Retinal pigment epithelial cell (primary cell): ENCODE data around the gene STARD10.
A peak's percentile ranks its signal among the peaks of the same experiment; 100 is the strongest.

Experiments
- DNase-seq: peaks from one replicate; pipeline ENCODE4 v3.0.0-alpha.2; 2010; ENCODE audit warnings: low read depth
- H3K4me3 ChIP-seq: 2 replicates; pipeline ENCODE4 v1.5.1; 2011; ENCODE audit warnings: mild to moderate bottlenecking, low read length, control low read depth, moderate library complexity
- TF ChIP-seq, protein P1 (sequence below): conservative IDR thresholded peaks from 2 replicates; pipeline ENCODE4 v1.5.1; 2011; ENCODE audit warnings: low read depth, low read length, control low read depth, inconsistent platforms

STARD10 gene

DNA sequence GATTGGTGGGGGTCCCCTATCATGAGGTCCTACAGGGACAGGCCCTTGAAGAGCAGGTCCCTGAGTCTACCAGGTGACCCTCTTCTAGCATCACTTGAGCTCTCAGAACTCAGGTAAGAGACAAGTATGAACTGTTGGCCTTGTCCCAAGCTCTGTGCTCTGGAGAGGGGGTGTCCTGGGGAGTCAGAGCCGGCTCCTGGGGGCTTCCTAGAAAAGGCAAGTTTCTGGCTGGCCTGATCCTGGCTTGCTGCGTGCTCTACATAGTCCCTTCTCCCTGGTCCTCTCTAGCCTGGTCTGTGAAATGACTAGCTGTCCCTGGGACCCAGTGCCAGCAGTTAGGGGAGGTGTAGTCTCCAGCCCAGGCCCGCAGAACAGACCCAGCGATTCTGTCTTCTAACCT, 31.8 kb upstream of the STARD10 start:
- TF ChIP-seq, protein P1, sequence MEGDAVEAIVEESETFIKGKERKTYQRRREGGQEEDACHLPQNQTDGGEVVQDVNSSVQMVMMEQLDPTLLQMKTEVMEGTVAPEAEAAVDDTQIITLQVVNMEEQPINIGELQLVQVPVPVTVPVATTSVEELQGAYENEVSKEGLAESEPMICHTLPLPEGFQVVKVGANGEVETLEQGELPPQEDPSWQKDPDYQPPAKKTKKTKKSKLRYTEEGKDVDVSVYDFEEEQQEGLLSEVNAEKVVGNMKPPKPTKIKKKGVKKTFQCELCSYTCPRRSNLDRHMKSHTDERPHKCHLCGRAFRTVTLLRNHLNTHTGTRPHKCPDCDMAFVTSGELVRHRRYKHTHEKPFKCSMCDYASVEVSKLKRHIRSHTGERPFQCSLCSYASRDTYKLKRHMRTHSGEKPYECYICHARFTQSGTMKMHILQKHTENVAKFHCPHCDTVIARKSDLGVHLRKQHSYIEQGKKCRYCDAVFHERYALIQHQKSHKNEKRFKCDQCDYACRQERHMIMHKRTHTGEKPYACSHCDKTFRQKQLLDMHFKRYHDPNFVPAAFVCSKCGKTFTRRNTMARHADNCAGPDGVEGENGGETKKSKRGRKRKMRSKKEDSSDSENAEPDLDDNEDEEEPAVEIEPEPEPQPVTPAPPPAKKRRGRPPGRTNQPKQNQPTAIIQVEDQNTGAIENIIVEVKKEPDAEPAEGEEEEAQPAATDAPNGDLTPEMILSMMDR, result no peak
- H3K4me3 ChIP-seq, result no peak overlapping the region
- DNase-seq, result no peak

DNA sequence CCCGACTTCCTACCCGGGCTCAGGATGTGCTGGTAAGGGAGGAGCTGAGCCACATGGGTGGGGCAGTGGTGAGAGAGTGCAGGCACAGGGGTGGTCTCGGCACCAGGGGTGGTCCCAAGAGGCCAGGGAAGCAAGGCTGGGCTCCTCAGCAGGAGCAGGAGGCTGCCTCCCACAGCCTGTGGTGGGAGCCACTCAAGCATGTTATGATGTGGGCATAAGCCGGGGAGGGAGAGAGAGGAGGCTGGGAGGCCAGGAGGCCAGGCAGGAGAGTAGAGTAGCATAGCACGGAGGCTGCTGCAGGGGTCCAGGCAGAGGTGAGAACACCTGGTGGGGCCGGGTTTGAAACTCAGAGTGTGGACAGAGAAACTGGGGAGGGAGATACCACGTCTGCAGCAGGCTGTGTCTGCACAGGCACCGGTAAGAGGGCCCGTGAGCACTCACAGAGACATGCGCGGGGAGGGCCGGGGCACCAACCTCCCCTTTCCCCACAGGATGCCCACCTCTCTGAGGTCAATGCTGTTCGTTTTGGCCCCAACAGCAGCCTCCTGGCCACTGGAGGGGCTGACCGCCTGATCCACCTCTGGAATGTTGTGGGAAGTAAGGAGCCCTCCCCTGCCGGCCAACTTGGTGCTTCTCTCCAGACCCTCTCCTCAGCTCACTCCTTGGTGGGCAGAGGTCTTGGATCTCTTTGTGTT, 31.1 kb upstream of the STARD10 start:
- TF ChIP-seq, protein P1, result no peak
- H3K4me3 ChIP-seq, result no peak overlapping the region
- DNase-seq, result no peak

DNA sequence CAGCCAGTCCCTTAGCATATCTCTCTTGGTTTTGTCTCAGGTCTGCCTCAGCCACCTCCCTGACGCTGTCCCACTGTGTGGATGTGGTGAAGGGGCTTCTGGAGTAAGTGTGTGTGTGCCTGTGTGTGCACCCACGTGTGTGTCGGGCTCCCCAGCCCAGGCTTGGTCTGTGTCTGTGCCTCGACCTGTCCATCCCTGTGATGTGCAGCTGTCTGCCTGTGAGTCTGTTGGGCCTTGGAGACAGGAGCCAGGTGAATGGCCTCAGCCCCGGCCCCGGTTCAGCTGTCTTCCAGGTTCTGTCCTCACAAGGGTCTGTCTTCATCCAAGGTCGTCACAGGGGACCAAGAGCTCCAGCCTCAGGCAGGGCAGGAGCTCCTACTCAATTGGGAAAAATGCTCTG, 30.2 kb upstream of the STARD10 start:
- H3K4me3 ChIP-seq, result no peak overlapping the region
- no peak for DNase-seq
- TF ChIP-seq, protein P1, result no peak

DNA sequence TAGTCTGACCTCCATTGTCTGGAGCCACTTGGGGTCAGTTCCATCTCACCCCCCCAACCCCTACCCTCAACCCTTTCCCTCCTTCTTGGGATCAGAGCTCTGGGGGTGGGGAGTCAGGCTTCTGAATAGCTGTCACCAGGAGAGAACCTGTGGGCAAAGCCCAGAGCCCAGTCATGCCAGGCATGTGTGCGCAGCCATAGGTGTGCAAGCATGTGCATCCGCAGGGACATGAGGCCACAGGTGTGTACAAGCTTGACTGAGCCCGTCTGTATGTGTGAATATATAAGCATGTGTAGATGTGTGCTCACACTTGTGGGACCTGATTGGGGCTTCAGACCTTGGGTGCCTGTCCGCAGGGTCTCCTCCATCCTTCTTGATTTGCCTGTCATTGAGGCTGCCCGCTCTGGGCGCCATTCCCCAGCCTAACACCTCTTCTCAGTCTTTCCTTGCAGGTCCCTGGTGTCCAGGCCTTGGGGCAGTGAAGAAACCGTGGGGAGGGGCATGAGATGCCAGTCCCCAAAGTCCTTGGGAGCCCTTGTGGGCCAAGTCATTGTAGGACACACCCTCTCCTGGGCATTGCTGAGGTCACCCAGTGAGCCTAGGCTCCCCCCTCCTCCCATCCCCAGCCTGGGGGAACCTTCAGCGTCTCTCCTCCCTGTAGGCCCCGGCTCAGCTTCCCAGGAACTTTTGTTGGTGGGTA, 29.4 kb upstream of the STARD10 start:
- TF ChIP-seq, protein P1, result no peak
- H3K4me3 ChIP-seq, result no peak overlapping the region
- no peak for DNase-seq

DNA sequence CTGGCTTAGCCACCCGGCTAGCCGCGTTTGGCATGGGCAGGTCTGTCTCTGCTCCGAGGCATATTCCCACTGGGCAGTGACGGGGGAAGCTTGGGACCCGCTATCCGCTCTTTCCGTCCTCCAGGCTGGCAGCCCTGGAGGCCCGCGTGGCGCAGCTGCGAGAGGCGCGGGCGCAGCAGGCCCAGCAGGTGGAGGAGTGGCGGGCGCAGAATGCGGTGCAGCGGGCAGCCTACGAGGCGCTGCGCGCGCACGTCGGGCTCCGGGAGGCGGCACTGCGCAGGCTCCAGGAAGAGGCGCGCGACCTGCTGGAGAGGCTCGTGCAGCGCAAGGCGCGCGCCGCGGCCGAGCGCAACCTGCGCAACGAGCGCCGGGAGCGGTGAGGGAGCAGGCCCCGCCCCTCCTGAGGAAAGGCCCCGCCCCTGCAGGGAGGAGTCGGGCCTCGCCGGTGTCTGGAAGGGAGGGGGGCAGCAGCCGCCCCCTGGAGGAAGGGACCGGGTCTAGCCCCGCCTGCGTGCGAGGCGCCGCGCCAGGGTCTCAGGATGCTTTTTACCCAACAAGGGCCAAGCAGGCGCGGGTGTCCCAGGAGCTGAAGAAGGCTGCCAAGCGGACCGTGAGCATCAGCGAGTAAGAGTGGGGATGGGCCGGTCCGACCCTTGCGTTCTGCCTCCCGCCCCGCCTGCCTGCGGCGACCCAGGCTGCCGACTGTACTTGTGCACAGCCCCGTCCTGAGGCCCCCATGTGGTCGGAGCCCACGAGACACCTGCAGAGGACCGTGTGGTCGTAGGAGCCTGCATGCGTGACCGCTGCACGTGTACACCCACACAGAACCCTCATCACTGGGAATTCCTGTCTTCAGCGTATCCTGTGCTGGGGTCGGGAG, 28.3 kb upstream of the STARD10 start:
- DNase-seq, result peak; percentile 61
- TF ChIP-seq, protein P1, result peak; percentile 7
- H3K4me3 ChIP-seq, result peak overlapping the region; percentile 60

DNA sequence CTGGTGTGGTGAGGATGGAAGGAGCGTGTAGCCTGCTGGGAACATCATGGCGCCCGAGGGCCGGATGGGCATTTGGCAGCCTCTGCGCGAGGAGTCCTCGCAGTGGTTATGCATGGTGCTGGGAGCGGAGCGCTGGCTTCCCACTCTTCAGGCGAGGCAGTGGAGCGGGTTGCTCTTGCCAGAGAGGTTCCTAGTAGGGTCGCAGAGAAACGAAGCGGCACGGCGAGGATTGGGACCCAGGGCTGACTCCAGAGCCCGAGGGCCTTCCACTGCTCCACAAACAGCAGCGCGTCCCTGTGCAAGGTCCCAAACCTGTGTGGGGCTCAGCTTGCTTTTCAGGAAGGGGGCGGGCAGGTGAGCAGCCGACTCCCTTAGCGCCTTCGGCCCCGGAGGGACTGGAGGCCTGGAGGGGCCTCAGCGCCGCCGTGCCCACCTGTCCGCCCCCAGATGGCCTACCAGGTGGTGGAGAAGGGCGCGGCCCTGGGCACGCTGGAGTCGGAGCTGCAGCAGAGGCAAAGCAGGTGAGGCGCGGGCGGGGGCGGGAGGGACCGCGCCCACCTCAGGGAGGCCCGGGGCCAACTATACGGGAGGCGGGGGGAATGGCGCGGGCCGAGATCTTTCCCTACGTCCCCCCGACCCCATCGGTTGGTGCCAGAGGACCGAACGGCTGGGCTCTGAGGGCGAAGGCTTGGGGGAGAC, 27.5 kb upstream of the STARD10 start:
- H3K4me3 ChIP-seq, result peak overlapping the region; percentile 60
- no peak for DNase-seq
- TF ChIP-seq, protein P1, result no peak
